ENCODE results near the gene GPR153. TPM values are rescaled to one million over a fixed set of nuclear protein-coding genes. Genes with fewer than 3 reads are reported as not detected.

Gene GPR153
- total and polyA plus RNA-seq, 9 donors, result 4.2 to 42.0 (median 13.7) TPM

- DNase-seq, result peak in 4 of 5 donors; percentile 22 to 59 (median 48)
- intact Hi-C loops (cut with DNase I), result loop anchor here in 1 of 4 donors (10.0 kb wide), 1 partner anchor 151 kb away; no protein-coding TSS in a partner anchor
- 1 to 2% (median 1%) methylated on average over 45 to 66 of the region's 66 CpGs for WGBS, 3 donors
- H3K4me1 ChIP-seq (ENCODE audit: insufficient read depth), result peaks cover 13% of the 10 kb centered on the region
- no peaks in the 10 kb centered on the region for H3K27me3 ChIP-seq
- TF ChIP-seq EP300 (IDR thresholded peaks at IDR 0.05) (no peak), POLR2A (IDR thresholded peaks at IDR 0.05) (no peak)
- TF ChIP-seq, protein P1, sequence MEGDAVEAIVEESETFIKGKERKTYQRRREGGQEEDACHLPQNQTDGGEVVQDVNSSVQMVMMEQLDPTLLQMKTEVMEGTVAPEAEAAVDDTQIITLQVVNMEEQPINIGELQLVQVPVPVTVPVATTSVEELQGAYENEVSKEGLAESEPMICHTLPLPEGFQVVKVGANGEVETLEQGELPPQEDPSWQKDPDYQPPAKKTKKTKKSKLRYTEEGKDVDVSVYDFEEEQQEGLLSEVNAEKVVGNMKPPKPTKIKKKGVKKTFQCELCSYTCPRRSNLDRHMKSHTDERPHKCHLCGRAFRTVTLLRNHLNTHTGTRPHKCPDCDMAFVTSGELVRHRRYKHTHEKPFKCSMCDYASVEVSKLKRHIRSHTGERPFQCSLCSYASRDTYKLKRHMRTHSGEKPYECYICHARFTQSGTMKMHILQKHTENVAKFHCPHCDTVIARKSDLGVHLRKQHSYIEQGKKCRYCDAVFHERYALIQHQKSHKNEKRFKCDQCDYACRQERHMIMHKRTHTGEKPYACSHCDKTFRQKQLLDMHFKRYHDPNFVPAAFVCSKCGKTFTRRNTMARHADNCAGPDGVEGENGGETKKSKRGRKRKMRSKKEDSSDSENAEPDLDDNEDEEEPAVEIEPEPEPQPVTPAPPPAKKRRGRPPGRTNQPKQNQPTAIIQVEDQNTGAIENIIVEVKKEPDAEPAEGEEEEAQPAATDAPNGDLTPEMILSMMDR (IDR thresholded peaks at IDR 0.05), result no peak
- no peaks in the 10 kb centered on the region for H3K9me3 ChIP-seq
- H3K27ac ChIP-seq, result no peak within 1 kb of the TSS
- H3K4me3 ChIP-seq, result peak within 1 kb of the TSS; percentile 38
- H3K36me3 ChIP-seq, result no peaks in the 10 kb centered on the region
These were observed 54.9 kb downstream of the GPR153 start, which contains the start of gene RNF207 for GRCh38 chr1:6205849-6206519. RNF207 (plus strand) TSS chr1:6206119; CDS start chr1:6206536, 417 bp downstream.

DNA sequence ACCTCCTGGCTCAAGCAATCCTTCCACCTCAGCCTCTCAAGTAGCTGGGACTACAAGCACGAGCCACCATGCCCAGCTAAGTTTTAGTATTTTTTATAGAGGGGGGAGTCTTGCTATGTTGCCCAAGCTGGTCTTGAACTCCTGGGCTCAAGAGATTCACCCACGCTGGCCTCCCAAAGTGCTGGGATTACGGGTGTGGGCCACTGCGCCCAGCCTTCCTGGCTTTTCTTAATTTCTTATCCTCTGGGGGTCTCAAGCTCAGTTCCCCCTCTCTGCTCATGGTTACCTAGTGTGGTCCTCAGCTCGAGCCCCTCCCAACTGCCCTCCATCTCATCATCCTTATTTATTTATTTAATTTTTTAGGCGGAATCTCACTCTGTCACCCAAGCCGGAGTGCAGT is 58.6 kb downstream of the GPR153 start:
- Histone ChIP-seq H3K27ac (no peak overlapping the region), H3K27me3 (no peaks in the 10 kb centered on the region), H3K9me3 (no peaks in the 10 kb centered on the region), H3K4me1 (ENCODE audit: insufficient read depth) (peaks cover 20% of the 10 kb centered on the region), H3K36me3 (no peaks in the 10 kb centered on the region), H3K4me3 (no peak overlapping the region)
- no peak for DNase-seq
- intact Hi-C loops (cut with DNase I), result loop anchor here in 1 of 4 donors (10.0 kb wide), 1 partner anchor 147 kb away; no protein-coding TSS in a partner anchor
- 83 to 89% (median 85%) methylated on average over 7 of the region's 7 CpGs for WGBS, 3 donors
- TF ChIP-seq POLR2A (IDR thresholded peaks at IDR 0.05) (no peak), EP300 (IDR thresholded peaks at IDR 0.05) (no peak)
- TF ChIP-seq, protein P1 (IDR thresholded peaks at IDR 0.05), result no peak

GRCh38 chr1:6200188-6200809 is 60.6 kb downstream of the GPR153 start:
- intact Hi-C loops (cut with DNase I), result loop anchor here in 1 of 4 donors (10.0 kb wide), 1 partner anchor 145 kb away; no protein-coding TSS in a partner anchor
- Histone ChIP-seq H3K27me3 (no peaks in the 10 kb centered on the region), H3K4me1 (ENCODE audit: insufficient read depth) (peaks cover 16% of the 10 kb centered on the region), H3K4me3 (peak overlapping the region; percentile 71), H3K27ac (peak overlapping the region in 1 of 2 donors; percentile 58), H3K9me3 (no peaks in the 10 kb centered on the region), H3K36me3 (no peaks in the 10 kb centered on the region)
- no peak for DNase-seq
- TF ChIP-seq, protein P1 (IDR thresholded peaks at IDR 0.05), result no peak
- TF ChIP-seq EP300 (IDR thresholded peaks at IDR 0.05) (no peak), POLR2A (IDR thresholded peaks at IDR 0.05) (no peak)
- WGBS, 3 donors, result 62 to 67% (median 62%) methylated on average over 10 of the region's 10 CpGs

GRCh38 chr1:6199298-6200187 is 61.4 kb downstream of the GPR153 start, which contains the start of gene RPL22:
RPL22 (minus strand) TSS chr1:6199595; CDS start chr1:6199573, 22 bp downstream.
- H3K4me1 ChIP-seq (ENCODE audit: insufficient read depth), result peaks cover 13% of the 10 kb centered on the region
- no peak for TF ChIP-seq EP300 (IDR thresholded peaks at IDR 0.05)
- TF ChIP-seq, protein P1 (IDR thresholded peaks at IDR 0.05), result peak in 1 of 3 donors; percentile 32
- intact Hi-C loops (cut with DNase I), result loop anchor here in 1 of 4 donors (10.0 kb wide), 1 partner anchor 145 kb away; no protein-coding TSS in a partner anchor
- no peaks in the 10 kb centered on the region for H3K9me3 ChIP-seq
- 0 to 2% (median 1%) methylated on average over 44 to 53 of the region's 53 CpGs for WGBS, 3 donors
- no peaks in the 10 kb centered on the region for H3K36me3 ChIP-seq
- no peaks in the 10 kb centered on the region for H3K27me3 ChIP-seq
- H3K4me3 ChIP-seq, result peak within 1 kb of the TSS; percentile 71
- peak within 1 kb of the TSS; percentile 17 to 58 for H3K27ac ChIP-seq
- DNase-seq, result peak; percentile 95 to 98 (median 96)
